Dedifferentiated amniotic fluid mesenchymal stem cell (primary cell): Measurements from ENCODE around the gene ROBO1.
"Not testable (repeated sequence)": the region's sequence is repeated elsewhere in the genome, so short reads cannot be mapped to it uniquely, and the experiment has no call there.

Experiments used
- DNase-seq: peaks from one replicate; pipeline ENCODE4 v3.0.0-alpha.2; 2016; ENCODE audit errors: extremely low spot score

The ROBO1 gene

DNA sequence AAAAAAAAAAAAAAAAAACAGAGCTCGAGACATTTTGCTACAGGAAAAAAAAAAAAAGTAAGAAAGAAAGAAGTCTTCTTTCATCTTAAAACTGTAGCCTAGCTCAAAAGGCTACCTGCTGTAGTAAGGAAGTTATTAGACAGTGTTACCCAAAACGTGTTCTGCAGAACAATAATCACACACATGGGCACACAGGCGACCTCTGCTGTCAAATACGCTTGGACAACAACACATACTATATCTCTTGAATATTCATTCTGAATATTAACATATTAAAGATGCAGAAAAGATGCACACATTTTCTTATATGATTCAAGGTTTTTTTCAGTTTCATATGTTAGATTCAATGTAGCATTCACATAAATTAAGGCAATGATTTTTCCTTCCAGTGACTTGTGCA is 215.8 kb downstream of the ROBO1 start:
- DNase-seq: no peak

GRCh38 chr3:79551321-79551892 is 216.4 kb downstream of the ROBO1 start:
- DNase-seq: no peak

DNA sequence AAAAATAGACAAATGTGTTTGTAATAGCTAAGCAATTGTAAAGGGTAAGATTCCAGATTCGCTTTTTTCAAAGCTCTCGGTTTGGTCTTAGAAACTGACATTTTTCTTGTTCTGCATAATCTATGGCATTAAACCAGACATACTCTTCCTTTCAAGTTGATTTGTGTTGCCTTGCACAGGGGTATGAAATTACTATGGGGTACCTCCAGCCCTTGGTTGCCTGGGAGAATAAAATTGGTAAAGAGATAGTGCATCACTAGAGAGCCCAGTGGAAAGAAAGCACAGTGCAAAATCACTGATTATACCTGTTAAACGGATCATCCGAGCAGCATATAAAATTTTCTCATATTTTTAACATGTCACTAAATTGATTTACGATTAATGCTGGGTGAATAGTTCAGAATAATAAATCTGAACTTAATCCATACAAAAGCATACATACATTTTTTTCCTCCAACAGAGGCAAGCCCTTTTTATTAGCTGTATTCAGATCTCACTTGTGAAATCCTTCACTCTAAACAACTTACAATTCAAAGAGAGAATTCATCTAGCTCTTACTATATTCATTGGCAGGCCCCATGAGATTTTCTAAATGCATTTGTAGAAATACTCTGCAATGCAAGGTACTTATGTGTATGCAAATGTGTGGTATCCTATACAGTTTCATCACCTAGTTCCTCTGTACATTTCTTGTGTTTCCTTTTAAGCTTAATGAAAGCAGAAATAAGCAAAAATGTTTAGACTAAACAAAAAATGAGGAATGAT is 224.4 kb downstream of the ROBO1 start:
- DNase-seq: no peak

- no peak for DNase-seq
Measured at GRCh38 chr3:79534727-79535126, 233.1 kb downstream of the ROBO1 start.

- DNase-seq: no peak
Measured at GRCh38 chr3:79531566-79532295, 236.1 kb downstream of the ROBO1 start.

- peak; percentile 59 for DNase-seq
Measured at GRCh38 chr3:79521221-79521848, 246.5 kb downstream of the ROBO1 start.

DNA sequence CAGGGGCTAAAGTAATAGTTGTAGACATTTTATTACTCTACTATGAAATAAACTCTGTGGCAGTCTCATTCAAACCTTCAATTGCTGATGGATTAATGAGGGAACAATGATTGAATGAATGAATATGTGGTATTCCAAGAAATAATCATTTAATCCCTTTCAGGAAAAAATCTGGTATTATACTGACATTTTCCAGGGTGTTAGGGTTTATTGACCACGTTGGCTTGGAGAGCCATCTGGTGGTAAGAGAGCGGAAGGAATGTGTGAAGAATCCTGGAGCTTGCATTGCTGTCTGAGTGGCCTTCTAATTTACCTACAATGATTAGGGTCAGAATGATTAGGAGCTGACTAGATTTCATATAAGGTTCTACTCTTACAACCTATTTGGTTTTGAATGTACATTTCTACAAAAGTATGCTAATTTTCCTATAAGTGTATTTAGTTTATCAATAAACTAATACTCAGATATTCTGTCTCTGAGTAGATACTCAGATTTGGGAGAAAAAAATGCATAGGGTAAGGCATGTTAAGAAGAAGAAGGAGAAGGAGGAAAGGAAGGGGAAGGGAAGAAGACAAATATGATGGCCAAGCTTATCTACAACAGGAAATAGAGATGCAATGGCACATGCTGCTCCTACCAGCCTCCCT is 249.9 kb downstream of the ROBO1 start:
- peak; percentile 38 for DNase-seq

- DNase-seq: no peak
Measured at GRCh38 chr3:79516795-79517194, 251.0 kb downstream of the ROBO1 start.

GRCh38 chr3:79515072-79515471 is 252.7 kb downstream of the ROBO1 start:
- DNase-seq: peak; percentile 45

- no peak for DNase-seq
Measured at GRCh38 chr3:79514069-79514468, 253.7 kb downstream of the ROBO1 start.

GRCh38 chr3:79506751-79507150 is 261.0 kb downstream of the ROBO1 start:
- DNase-seq: no peak

DNA sequence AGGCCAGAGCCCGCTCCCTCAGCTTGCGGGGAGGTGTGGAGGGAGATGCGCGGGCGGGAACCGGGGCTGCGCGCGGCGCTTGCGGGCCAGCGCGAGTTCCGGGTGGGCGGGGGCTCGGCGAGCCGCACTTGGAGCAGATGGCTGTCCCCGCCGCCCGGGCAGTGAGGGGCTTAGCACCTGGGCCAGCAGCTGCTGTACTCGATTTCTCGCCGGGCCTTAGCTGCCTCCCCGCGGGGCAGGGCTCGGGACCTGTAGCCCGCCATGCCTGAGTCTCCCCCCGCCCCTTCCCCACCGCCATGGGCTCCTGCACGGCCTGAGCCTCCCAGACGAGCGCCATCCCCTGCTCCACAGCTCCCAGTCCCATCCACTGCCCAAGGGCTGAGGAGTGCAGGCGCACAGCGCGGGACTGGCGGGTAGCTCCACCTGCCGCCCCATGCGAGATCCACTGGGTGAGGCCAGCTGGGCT is 265.5 kb downstream of the ROBO1 start:
- not testable (repeated sequence) for DNase-seq

DNA sequence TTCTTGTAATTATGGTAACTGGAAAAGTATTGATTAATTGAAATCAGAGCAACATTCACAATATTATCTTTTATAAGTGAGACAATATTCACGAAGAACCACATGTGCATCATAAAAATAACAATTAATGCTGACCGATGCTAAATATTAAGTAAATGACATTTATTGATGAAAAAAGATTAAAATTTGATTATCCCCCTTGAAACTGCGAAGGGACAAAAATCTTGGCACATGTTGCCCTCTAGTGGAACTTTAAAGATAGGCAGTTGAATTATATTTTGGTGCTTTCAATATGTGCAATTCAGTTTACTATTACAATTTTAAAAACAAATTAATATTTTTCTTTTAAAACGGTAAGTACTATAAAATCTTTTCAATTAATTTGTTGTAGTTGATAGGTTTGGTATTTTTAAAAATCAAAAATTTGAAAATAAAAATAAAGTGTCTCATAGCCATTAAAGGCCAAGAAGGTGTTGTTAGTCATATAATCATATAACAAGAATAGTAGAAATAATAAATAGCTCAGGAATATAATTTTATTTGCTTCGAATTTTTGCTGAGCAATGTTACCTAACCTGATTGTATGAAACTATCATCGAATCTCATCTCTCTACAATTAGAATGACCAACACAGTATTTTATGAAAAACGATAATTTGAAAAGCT is 270.2 kb downstream of the ROBO1 start:
- no peak for DNase-seq

- no peak for DNase-seq
Measured at GRCh38 chr3:79491029-79491641, 276.7 kb downstream of the ROBO1 start.

- no peak for DNase-seq
Measured at GRCh38 chr3:79490165-79491028, 277.4 kb downstream of the ROBO1 start.

DNA sequence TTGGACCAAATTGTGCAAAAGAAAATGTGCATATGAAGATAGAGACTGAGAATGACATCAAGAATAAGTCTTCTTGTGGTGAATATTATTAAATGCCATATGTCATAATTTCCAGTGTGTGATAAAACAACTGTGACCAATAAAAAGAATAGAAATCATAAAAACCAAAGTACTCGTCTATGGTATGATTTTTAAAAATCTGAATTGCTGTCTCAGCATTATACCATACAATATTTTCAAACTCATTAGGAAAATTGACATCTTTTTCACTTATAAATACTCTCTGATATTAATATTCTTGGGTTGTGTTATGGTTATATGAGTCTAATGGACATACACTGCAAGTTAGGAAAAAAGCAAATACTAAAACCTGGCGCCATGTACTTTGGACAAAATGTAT is 279.4 kb downstream of the ROBO1 start:
- no peak for DNase-seq

DNA sequence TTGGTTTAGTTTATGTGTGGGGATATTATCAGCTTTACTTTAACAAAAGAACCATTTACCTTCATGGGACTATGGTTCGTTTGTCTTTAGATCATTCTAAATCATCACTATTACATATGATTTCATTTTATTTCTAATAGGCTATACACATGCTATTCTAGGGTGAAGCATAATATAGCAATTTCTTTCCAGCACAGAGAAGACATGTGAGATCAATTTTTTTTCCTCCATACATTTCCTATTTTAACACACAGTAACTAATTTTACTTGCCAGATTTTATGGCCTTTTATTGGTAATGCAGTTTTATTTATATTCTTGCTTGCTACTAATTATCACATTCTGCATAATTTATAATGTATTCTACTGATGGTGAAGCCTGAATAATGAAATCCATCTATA is 287.1 kb downstream of the ROBO1 start:
- no peak for DNase-seq

DNA sequence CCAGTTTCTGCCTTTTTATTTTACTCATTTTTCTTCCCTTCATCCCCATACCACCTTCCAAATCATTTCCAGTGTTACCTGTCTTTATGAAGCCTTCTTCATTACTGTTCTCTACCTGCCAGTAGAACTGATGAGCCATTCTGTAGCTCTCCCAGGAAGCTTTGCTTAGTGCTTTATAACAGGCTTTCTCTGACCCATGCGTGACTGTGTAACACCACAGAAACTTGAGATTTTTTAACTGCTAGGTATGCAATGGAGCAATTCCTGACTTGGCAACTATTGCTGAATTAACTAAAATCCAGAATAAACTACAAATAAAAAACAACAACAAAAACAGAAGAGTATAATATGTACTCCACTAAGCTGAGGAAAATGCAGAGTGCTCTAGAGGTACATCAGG is 289.2 kb downstream of the ROBO1 start:
- DNase-seq: no peak

DNA sequence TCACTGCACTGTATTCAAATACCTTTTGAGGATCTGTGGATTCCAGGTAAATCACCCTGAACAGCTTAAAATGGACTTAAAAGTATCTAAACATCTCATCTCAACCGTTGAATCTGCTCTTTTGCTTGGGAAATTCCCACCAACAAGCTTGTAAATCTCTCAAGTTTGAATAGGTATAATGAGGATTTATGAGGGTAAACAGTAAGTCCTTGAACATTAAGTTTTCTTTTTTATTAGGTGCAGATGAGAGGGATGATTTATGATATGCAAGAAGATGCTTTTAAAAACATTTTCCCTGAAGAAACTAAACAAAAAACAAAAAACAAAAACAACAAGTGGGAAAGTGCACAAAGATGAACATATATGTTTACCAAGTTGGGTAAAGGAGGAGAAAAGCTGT is 290.6 kb downstream of the ROBO1 start:
- DNase-seq: no peak

- no peak for DNase-seq
Measured at GRCh38 chr3:79473993-79474392, 293.8 kb downstream of the ROBO1 start.
